ENCODE measurements around the gene MRPL10.

Gene MRPL10

GRCh38 chr17:47840742-47841487, 9.6 kb upstream of the MRPL10 start, which contains the start of gene SCRN2:
TSS of gene SCRN2 (minus strand) at chr17:47841273. CDS start at chr17:47840843, 430 bp downstream.
- peak; percentile 94 for DNase-seq

DNA sequence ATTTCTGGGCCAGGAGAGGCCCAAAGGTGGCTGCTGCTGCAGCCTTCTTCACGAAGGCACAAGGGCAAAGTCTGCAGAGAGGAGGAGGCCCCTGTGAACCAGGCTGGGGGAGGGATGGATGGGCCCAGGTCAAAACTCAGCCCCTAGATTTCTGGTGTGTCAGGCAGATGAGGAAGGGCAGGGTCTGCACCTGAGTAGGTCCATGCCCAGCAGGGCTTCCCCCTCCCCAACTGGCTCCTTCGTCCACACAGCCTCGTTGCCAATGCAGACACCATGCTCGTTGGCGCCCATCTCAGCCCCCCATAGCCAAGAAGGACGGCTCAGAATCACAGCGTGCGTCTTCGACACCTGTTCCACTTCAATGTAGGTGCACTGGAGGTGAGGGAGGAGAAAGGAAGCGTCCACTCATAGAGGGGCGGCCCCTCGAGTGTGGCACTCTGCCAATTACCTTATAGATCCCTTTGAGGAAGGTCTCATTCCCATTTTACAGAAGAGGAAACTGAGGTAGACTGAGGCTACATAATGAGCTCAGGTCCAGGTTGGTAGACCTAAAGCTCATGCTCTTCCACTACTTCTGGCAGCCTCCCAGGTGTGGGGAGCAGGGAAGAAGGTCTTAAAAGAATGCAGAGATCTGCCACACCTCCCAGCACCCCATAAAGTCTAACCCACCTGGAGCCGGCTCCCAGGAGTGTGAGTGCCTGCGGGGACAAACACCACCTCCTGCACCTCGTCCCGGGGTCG, 8.8 kb upstream of the MRPL10 start:
- no peak for DNase-seq

DNA sequence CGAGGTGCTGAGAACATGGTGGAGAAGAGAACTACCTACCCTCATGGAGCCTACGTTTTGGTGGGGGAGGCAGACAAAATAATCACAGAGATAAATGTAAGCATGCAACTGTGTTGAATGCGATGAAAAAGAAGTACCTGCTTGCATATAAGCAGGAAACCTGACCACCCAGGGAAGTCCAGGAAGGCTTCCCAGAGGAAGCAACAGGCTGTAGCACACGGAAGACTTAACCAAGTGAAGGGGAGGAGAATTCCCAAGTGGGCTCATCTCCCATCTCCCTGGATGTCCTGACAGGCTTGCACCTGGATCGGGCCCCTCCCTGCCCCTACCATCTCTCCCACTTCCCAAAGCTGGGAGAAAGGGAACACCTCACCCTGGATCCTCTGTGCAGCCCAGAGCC, 7.7 kb upstream of the MRPL10 start:
- DNase-seq: no peak

- DNase-seq: no peak
These were observed 7.3 kb upstream of the MRPL10 start for GRCh38 chr17:47838636-47839035.

DNA sequence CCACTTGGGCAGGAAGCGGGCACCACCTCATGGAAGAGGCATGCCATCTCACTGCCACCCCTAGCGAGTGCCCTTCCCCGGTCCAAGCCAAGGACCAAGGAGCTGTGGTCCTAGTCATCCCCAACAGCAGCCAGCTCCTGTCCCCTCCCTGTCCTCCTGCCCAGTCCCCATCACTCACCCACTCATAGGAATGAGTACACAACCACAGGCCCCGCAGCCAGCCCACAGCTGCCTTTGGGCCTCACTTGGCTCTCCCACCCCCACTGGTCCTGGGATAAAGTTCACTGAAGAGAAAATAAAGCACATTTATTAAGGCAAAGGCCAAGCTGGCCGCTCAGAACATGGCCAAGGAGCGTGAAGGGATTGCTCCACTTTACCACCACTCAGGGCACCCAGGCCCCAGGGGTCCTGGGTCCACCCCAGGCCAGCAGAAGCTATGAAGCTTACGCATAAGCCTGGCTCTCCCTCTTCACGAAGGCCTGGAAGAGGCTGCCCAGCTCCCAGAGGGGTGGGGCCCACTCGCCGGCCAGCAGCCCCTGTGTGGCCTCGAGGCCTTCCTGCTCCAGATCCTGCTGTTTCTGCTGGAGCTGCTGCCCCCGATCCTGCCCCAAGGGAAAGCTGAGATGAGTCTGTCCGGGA, 6.2 kb upstream of the MRPL10 start:
- no peak for DNase-seq

- no peak for DNase-seq
These were observed 5.3 kb upstream of the MRPL10 start for GRCh38 chr17:47836601-47837000.

DNA sequence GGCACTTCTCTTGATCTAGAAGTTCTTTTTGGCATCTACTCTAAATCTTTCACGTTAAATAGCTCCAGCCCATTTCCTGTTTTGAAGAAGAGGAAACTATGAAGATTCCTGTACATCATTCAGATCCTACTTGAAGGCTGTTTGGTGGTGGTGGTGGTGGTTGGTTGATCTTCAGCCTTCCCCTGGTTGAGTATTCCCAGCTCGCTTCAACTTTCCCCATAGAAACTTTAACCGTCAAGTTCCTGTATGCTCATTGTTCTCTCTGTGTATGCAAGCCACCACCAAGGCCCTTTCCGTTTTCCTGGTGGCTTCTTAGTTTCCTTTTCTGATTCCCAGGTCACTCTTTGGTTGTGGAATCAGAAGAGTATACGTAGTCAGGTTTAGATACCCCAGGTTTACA, 3.4 kb upstream of the MRPL10 start:
- DNase-seq: no peak

- no peak for DNase-seq
These were observed 590 bp upstream of the MRPL10 start for GRCh38 chr17:47831934-47832327.

DNA sequence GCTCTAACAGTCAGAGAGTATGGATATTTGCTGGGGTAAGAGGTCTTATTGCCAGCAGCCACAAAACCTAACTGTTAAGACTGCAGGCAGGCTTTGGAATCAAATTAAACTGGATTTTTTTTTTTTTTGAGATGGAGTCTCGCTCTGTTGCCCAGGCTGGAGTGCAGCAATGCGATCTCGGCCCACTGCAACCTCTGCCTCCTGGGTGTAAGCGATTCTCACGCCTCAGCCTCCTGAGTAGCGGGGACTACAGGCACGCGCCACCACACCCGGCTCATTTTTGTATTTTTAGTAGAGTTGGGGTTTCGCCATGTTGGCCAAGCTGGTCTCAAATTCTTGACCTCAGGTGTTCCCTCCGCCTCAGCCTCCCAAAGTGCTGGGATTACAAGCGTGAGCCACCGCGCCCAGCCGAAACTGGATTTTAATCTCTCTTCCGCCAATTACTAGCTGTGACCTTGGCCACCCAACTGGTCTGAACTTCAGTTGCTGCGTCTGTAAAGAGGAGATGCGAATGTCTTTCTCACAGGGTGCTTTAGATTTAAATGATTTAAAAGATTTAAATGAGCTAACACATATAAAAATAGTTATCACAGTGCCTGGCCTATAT, 842 bp downstream of the MRPL10 start:
- no peak for DNase-seq

- DNase-seq: no peak
These were observed 1.5 kb downstream of the MRPL10 start for GRCh38 chr17:47829870-47830269.

- DNase-seq: no peak
These were observed 7.8 kb downstream of the MRPL10 start for GRCh38 chr17:47823519-47823918.

DNA sequence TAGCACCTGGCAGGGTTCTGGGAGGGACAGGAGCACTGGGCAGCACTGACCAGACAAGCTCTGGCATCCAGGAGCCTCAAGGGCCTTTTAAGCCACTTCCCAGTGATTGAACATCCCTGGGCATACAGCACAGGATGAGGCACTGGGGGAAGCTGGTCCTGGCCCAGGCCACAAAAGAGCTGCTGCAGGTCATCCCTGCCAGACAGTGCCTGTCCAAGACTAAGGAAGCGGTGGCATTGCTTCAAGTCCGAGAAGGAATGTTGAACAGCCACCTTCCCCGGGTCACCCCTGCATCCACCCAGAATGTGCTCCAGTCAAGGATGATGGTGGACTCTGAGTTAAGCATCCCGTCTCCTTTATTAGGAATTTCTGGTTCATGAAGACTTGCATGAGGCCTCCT, 8.6 kb downstream of the MRPL10 start:
- no peak for DNase-seq

DNA sequence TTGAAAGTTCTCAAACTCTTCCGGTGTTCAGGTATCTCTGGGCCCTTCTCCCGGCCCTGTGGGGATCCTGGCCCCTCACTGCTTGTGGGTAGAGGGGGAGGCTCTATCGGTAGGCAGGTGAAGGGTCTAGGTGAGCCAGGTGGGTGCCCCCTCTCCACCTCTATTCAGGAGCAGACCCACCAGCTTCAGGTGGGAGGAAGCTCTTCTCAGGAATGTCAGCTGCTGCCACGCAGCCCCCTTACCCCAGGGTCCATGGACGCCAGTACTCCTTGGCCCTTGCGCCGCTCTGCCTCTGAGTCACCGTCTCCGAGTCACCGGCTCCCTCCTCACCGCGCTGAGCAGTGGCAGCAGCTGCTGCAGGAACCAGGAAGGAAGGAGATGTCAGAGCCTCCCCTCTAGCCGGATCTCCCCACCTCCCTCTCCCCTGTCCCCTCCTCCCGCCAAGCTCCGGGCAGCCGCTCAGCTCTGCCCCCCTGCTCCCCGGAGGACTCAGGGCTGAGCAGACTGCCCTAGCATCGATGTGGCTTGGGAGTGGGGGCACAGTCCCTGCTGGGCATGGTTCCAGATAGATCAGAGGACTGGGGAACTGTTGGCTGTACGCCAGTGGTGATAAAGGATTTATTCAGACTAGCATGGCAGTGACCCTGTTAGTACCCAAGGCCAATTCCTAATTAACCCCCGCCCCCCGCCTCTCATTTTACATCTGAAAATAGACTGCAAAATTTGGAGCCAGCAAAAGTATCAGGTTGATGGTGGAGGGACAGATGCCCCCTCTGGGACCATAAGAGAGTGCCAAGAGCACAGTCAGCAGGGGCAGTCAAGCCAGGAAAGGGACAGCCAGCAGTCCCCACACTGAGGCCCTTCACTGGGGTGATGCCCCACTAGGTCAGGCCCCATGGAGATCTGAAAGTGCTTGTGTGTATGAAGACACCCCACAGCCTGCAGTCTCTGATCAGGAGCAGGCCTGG, 9.6 kb downstream of the MRPL10 start, which contains the start of gene OSBPL7:
Gene OSBPL7, minus strand, starts transcription at position 371 of the 968 bp plus-strand sequence. CDS start 1,516 bp downstream, outside the sequence.
- DNase-seq: peak; percentile 45

GRCh38 chr17:47821031-47821423, 10.3 kb downstream of the MRPL10 start:
- no peak for DNase-seq

DNA sequence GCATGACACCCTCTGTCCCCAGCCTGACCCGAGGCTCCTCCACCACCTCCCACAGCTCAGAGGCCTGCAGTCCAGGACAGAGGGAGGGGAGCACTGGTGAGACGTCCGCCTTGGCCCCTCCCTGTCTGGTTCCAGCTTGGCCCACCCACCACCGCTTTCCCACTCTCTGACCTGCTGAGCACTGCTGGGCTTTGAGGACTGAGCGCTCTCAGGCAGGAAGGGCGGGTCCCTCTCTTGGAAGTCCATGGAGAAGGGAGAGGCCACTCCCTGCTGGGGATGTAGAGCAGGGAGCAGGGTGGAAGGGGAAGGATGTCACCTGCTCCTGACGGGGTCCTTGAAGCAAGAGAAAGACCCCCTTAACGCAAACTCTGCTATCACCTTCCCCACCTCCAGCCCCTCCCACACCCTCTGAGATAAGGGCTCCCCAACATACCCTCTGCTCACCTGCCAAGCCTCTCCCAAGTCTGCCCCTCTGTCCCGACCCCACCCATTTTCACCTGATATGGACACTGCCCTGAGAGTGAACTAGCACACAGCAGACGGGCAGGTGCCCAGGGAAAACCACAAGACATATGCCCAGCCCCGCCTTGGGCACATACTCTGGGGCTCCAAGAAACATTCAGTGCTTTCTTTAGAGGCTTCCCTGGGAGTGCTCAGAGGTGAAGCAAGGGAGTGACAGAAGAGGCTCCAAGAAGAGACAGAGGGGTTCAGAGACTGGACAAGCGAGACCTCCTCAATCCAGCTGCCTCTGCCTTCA, 11.1 kb downstream of the MRPL10 start:
- no peak for DNase-seq

DNA sequence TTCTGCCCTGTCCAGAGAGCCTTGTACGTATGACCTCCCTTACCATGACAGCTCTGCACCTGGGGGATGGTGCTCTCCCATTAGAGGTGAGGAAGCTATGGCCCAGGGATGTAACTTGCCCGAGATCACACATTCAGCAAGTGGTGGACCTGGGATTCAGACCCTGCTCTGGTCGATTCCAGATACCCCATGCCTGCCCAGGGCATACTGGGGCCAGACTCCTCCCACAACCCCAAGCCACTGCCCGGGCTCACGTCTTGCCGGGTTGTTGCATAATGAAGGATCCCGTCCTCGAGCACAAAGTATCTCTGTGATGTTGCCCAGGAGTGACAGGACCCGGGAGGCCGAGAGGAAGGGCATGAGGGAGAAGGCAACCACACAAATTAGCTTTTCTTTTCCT, 11.9 kb downstream of the MRPL10 start:
- no peak for DNase-seq

DNA sequence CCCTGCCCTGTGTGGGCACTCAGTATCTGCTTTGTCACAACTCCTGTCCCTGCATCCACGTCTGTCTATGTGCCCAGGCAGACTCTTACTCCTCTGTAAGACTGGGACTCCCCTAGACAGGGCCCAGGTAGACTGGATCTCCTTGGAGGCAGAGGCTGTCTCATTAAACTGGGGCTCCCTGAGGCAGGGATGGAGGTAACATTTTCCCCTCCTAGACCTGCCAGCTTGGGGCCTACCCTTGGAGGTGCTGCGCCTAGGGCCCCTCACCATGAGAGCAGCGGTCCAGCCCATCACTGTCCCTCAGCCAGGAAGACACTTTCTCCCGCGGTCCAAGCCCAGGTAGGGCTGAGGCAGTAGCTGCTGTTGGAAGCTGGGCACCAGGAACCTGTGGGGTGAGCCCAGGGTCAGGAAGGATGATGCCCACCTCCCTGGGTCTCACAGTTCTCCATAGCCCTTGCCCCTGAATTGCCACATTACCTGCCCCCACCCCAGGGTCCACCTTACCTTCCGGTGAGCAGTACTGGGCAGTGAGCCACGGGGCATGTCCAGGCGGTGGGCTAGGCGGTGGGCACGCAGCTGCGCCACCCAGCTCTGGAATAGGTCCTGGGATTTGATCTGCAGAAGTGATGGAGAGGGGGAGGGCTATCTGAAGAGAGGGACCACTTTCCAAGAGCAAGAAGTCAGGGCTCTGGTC, 13.2 kb downstream of the MRPL10 start:
- DNase-seq: no peak

GRCh38 chr17:47816947-47817346, 14.4 kb downstream of the MRPL10 start:
- no peak for DNase-seq

DNA sequence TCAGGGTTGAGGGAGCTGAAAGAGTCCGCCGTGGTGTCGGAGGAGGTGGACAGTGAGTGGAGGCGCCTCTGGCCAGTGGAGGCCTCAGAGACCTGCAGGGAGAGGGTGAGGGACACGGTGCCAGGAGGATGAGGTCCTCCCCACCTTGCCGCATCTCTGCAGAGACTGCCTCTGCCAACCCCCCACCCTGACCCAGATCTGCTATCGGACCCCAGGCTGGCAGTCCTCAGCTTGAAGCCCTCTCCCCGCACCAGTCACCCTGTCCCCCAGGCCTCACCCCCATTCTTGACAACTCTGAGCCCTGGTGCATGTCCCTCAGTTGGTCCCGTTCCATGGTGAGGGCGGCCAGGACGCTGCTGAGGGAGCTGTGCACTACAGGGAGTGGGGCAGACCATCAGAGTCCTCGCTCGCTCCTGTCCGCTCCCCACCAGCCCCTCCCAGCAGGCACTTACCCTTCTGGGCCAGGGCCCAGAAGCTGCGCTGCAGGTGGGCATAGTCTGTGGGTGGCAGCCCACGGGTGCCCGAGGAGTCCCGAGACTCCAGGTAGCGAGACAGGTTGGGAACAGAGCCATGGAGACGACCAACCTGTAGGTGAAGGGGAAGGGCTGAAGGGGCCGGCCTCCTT, 15.1 kb downstream of the MRPL10 start:
- DNase-seq: no peak
